Transverse colon (tissue), 4 donors: ENCODE measurements around the gene CDK12.

ENCODE experiments used
- CTCF ChIP-seq, 5 experiments: fragments of 200-600 bp in 3 of 5; fragments of 450-650 bp in 2 of 5; sonication (generic) in 3 of 5; IDR thresholded peaks; 1 replicate in 2 of 5; 2 replicates in 3 of 5; pipeline ENCODE4 v1.5.1; 2016 to 2017; ENCODE audit warnings: antibody characterized with exemption in 5 of 5, inconsistent platforms in 3 of 5, mild to moderate bottlenecking in 2 of 5, moderate library complexity in 1 of 5
- POLR2A ChIP-seq: fragments of 450-650 bp; IDR thresholded peaks from one replicate; pipeline ENCODE4 v1.6.1; 2016; ENCODE audit warnings: antibody characterized with exemption, mild to moderate bottlenecking, moderate library complexity
- POLR2AphosphoS5 ChIP-seq, 3 donors: sonication (generic); formaldehyde crosslinking; IDR thresholded peaks; one replicate each; pipeline ENCODE4 v1.6.1; 2016; ENCODE audit warnings: antibody characterized with exemption in 3 of 3

GRCh38 chr17:39562395-39562794 is 101.1 kb downstream of the CDK12 start:
- TF ChIP-seq POLR2A (no peak), CTCF (IDR thresholded peaks at IDR 0.05) (no peak), POLR2AphosphoS5 (IDR thresholded peaks at IDR 0.05) (no peak)
